Activated T-cell treated with anti-CD3 and anti-CD28 coated beads, Interleukin-2, amount 50 U/mL, for 1 hour (primary cell): ENCODE results near the gene RANGRF.
"Not testable (repeated sequence)": the region's sequence is repeated elsewhere in the genome, so short reads cannot be mapped to it uniquely, and the experiment has no call there.

ENCODE experiments used
- DNase-seq: peaks from one replicate; pipeline ENCODE4 v3.0.0-alpha.2; 2020

Gene RANGRF, protein sequence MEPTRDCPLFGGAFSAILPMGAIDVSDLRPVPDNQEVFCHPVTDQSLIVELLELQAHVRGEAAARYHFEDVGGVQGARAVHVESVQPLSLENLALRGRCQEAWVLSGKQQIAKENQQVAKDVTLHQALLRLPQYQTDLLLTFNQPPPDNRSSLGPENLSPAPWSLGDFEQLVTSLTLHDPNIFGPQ

DNA sequence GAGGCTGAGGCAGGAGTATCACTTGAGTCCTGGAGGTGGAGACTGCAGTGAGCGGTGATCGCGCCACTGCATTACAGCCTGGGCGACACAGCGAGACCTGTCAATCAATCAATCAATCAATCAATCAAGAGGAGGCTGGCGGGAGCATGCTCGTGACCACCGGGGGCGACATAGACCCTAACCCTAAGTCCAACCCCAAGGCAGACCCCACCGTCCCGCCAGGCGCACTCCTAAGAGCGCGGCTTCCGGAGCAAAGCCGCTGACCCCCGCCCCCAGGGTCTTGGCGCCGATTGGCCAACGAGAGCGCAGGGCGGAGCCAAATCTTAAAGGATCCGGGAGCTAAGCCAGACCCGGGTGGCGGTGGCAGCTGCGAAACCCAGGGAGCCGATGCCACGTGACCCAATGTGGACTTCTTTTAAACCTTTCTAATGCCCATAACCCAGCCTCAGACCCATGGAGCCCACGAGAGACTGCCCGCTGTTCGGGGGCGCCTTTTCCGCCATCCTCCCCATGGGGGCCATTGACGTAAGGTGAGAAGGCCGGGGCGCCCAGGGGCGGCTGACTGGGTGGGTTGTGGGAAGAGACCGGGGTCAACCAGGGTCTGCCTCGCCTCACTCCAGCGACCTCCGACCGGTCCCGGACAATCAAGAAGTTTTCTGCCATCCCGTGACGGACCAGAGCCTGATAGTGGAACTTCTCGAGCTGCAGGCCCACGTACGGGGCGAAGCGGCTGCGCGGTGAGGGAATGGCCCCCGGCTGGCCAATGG is at the start of gene RANGRF:
Gene RANGRF, plus strand, starts transcription at position 335 of the 767 bp plus-strand sequence. Its CDS starts 119 bp downstream, at position 454.
- DNase-seq = peak; percentile 80

DNA sequence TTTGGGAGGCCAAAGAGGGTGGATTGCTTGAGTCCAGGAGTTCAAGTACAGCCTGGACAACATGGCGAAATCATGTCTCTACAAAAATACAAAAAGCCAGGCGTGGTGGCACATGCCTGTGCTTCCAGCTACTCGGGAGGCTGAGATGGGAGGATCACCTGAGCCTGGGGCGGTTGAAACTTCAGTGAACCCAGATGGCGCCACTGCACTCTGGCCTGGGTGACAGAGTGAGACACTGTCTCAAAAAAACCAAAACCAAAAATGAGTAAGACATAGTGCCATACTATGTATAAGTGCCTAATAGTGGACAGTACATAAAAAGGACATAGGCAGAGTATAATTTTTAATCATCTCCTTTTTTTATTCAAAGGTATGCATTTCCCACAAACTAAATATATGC is 44.6 kb upstream of the RANGRF start:
- peak; percentile 36 for DNase-seq

DNA sequence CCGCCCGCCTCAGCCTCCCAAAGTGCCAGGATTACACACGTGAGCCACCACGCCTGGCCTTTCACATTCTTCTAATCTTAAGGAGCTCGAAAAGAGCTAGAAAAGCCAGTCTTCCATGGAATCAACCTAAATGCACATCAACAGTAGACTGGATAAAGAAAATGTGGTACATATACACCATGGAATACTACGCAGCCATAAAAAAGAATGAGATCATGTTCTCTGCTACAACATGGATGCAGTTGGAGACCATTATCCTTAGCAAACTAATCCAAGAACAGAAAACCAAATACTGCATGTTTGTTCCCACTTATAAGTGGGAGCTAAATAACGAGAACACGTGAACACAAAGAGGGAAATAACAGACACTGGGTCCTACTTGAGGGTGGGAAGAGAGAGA is 43.7 kb upstream of the RANGRF start:
- no peak for DNase-seq

DNA sequence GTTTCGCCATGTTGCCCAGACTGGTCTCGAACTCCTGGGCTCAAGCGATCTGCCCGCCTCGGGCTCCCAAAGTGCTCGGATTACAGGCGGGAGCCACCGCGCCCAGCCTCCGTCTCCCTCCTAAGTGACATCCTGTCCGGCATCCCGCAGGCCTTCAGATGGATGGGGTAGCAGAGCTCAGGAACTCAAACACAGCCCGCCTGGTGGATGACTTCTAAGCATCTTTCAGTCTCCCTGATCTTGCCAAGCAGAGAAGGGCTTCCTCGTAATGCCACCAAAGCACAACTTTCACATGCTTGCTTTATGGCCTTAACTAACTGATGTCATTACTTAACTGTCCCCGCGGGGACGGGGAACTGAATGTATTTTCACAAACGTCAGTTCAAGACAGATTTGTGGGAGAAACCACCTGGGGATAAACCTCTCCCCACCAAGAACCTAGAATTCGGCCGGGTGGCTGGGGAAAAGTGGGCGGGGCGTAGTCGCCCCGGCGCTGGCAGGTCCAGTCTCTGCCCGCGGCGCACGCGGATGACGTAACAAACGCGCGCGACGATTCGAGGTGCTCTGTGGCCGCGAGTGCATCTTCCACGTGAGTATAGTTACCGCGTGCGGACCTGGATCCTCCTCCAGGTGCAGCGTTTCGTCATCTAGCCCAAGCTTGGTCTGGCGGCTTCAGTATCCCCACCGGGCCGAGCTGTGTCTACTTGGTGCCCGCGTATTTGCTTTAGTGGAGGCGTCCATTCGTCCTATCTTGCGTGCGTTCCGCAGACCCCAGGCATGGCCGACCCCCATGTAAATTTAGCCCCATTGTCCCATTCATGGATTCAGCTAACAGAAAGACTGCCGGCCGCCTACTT is 39.5 kb upstream of the RANGRF start, which contains the start of gene PFAS:
Gene PFAS, plus strand, starts transcription at position 539 of the 857 bp plus-strand sequence. CDS start 4,649 bp downstream, outside the sequence.
- DNase-seq = peak; percentile 96

DNA sequence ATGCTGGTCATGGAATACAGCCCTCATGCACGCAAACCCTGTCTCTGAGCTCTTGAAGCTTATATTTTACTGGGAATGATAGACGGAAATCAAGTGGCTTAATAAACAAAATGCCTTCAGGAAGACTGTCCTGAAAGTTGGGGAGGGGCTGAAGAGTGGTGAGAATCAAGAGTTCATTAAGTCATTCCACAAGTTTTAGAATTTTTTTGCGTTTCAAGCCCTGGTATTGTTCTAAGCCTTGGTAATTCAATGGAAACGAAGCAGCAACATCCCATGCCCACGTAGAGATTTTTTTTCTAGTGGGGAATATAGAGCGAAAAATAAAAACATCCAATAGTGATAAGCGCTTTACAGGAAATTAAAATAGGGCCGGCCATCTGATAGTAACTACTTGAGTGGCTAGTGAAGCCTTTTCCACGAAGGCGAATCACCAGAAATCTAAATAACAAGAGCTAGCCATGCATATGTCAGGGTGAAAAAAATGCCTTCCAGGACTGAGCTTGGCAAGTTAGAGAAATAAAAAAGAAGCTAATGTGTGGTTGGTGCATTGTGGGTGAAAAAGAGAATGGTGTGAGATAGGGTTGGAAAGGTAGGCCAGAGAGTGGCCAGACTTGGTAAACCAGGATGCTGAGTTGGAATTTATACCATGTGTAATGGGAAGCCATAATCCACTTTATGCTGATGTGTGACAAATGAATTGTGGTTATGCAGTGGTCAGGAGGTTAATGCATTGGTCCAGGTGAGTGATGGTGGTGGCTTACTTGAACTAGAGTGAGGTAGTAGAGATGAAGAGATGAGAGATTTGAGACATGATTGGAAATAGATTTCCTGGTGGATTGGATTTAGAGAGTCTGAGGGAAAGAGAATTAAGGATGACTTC is 38.6 kb upstream of the RANGRF start:
- DNase-seq = no peak

DNA sequence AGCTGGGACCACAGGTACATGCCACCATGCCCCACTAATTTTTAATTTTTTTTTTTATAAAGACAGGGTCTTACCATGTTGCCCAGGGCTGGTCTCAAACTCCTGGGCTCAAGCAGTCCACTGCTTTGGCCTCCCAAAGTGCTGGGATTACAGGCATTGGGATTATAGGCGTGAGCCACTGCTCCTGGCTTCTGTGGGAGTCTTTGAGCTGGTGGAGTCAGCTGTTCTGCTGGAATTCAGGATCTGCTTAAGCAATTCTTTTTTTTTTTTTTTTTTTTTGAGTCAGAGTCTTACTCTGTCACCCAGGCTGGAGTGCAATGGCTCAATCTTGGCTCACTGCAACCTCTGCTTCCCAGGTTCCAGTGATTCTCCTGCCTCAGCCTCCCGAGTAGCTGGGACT is 37.1 kb upstream of the RANGRF start:
- DNase-seq = not testable (repeated sequence)

DNA sequence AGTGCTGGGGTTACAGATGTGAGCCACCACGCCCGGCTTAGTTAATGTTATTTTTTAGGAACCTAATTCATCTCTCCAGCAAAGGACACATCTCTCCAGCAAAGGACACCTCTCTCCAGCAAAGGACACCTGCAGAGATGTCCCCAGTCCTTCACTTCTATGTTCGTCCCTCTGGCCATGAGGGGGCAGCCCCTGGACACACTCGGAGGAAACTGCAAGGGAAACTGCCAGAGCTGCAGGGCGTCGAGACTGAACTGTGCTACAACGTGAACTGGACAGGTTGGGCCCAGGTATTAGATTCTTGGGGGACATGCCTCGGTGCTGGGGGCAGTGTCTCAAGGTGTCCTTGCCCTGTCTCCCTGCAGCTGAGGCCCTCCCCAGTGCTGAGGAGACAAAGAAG is 34.7 kb upstream of the RANGRF start:
- DNase-seq = no peak

DNA sequence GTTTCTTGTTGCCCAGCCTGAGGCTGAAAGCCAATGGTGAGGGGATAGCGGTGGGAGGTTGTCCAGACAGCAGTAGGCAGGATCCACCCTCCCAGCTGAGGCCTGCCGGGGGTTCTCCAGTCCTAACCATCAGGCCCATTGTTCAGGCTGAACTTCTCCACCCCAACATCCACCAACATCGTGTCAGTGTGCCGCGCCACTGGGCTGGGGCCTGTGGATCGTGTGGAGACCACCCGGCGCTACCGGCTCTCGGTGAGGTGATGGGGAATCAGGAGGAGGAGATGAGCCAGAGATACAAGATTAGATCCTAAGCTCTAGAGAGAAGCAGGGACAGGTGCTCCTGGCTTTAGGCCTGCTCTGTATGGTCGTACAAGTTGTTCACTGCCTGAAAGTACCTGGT is 33.6 kb upstream of the RANGRF start:
- no peak for DNase-seq

DNA sequence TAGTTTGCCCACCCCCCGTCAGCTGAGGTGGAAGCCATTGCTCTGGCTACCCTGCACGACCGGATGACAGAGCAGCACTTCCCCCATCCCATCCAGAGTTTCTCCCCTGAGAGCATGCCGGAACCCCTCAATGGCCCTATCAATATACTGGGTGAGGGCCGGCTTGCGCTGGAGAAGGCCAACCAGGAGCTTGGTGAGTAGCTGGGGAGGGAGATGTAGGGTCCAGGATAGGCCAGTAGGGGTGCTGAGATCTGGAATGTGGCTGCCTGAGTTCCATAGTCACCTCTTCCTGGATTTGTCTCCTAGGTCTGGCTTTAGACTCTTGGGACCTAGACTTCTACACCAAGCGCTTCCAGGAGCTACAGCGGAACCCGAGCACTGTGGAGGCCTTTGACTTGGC is 33.0 kb upstream of the RANGRF start:
- DNase-seq = no peak

DNA sequence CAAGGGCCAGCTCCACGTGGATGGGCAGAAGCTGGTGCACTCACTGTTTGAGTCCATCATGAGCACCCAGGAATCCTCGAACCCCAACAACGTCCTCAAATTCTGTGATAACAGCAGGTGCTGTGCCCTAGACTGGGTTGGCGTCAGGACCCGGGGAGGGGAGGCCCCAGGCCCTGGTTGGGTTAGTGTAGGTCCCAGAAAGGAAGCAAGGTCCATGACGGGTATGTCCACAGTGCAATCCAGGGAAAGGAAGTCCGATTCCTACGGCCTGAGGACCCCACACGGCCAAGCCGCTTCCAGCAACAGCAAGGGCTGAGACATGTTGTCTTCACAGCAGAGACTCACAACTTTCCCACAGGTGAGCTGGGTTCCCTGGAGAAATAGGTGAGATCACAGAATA is 32.2 kb upstream of the RANGRF start:
- DNase-seq = no peak

DNA sequence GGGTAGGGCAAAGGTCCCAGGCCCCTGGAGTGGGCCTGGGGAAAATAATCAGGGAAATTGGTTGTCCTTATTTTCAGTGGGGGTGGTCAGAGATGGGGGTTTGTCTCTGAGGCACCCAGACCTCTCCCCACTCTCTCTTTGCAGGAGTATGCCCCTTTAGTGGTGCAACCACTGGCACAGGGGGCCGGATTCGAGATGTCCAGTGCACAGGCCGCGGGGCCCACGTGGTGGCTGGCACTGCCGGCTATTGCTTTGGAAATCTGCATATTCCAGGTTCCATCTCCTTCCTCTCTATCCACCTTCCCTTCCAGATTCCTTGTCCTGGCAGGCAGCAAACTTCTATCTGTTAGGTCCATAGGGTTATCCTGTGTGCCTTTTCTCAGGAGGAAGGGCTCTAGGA is 31.8 kb upstream of the RANGRF start:
- DNase-seq = no peak

DNA sequence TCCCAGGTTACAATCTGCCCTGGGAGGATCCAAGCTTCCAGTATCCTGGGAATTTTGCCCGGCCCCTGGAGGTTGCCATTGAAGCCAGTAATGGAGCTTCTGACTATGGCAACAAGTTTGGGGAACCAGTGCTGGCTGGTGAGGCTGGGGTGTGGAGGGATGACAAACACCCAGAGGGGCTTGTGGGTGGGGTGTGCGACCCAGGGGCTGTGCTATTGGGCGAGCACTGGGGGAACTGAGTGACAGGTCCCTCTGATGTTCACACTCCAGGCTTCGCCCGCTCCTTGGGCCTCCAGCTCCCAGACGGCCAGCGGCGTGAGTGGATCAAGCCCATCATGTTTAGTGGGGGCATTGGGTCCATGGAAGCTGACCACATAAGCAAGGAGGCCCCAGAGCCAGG is 30.7 kb upstream of the RANGRF start:
- DNase-seq = no peak

DNA sequence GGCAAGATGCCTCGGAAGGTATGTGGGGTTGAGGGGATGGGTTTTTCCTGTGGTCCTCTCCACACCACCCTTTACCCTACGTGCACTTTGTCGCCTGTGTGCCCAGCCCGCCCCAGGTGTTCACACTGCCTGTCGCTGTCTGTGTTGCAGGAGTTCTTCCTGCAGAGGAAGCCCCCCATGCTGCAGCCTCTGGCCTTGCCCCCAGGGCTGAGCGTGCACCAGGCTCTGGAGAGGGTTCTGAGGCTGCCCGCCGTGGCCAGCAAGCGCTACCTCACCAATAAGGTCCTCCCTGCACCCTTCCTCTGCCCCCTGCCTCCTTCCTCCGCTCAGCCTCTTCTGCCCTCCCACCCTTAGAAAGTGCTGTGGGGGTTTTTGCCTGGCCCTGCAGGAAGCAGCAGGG is 24.1 kb upstream of the RANGRF start:
- no peak for DNase-seq

DNA sequence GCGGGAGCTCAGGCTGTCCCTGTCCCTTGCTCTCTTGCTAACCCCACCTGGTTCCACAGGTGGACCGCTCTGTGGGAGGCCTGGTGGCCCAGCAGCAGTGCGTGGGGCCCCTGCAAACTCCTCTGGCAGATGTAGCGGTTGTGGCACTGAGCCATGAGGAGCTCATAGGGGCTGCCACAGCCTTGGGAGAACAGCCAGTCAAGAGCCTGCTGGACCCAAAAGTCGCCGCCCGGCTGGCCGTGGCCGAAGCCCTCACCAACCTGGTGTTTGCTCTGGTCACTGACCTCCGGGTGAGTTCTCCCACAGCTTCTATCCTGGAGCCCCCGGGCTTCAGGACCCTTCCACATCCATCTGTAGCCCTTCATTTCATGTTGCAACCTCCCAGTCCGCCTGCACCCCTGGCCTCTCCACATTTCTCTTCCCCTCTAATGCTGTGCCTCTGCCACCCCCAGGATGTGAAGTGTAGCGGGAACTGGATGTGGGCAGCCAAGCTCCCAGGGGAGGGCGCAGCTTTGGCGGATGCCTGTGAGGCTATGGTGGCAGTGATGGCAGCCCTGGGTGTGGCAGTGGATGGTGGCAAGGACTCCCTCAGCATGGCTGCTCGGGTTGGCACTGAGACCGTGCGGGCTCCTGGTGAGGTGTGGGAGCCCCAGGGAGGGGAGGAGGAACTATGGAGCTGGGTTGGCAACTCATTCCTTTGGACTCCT is 23.5 kb upstream of the RANGRF start:
- DNase-seq = no peak

DNA sequence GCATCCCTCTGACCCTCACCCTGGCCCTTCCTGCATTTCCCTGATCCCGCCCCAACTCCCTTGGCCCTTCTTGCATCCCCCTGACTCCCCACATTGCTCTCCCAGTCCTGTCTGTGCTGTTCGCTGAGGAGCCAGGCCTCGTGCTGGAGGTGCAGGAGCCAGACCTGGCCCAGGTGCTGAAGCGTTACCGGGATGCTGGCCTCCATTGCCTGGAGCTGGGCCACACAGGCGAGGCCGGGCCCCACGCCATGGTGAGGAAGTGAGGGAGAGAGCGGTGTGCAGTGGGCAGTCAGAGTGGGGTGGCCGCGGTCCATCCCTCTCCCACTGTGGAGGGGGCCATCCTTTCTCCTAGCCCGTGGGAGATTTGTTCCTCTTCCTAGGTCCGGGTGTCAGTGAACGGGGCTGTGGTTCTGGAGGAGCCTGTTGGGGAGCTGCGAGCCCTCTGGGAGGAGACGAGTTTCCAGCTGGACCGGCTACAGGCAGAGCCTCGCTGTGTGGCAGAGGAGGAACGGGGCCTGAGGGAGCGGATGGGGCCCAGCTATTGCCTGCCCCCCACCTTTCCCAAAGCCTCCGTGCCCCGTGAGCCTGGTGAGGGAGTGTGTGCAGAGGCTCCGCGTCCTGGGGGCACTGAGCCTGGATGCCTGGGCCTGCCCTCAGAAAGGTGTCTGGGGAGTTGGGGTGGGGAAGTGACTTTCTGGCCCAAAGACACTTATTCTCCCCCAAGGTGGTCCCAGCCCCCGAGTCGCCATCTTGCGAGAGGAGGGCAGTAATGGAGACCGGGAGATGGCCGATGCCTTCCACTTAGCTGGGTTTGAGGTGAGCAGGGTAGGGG is 21.6 kb upstream of the RANGRF start:
- no peak for DNase-seq

DNA sequence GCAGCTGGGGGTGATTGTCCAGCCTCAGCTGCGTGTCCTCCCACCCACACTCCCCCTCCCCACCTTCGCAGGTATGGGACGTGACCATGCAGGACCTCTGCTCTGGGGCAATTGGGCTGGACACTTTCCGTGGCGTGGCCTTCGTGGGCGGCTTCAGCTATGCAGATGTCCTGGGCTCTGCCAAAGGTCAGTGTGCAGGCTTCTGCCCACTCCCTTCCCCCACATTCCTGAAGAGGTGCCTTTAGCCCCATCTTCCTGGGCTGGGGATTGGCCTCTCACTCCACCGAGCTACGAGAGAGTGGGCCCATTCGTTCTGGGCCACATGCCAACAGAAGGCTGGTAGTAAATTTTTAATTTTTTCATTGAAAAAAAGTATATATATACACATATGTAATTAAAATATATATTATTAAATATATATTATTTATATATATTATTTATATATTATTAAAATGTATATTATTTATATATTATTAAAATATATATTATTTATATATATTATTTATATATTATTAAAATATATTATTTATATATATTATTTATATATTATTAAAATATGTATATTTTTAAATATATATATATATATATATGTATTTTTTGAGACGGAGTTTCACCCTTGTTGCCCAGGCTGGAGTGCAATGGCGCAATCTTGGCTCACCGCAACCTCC is 20.9 kb upstream of the RANGRF start:
- no peak for DNase-seq

DNA sequence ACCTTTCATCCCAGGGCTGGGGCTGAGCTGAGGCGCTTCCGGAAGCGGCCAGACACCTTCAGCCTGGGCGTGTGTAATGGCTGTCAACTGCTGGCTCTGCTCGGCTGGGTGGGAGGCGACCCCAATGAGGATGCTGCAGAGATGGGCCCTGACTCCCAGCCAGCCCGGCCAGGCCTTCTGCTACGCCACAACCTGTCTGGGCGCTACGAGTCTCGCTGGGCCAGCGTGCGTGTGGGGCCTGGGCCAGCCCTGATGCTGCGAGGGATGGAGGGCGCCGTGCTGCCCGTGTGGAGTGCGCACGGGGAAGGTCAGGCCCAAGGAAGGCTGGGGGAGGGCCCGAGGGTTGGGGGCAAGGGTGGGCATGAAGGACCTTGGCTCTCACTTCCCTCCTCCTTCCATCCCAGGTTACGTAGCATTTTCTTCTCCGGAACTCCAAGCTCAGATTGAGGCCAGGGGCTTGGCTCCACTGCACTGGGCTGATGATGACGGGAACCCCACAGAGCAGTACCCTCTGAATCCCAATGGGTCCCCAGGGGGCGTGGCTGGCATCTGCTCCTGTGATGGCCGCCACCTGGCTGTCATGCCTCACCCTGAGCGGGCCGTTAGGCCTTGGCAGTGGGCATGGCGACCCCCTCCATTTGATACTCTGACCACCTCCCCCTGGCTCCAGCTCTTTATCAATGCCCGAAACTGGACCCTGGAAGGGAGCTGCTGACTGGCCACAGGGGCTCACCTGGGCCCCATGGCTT is 19.7 kb upstream of the RANGRF start:
- DNase-seq = no peak

DNA sequence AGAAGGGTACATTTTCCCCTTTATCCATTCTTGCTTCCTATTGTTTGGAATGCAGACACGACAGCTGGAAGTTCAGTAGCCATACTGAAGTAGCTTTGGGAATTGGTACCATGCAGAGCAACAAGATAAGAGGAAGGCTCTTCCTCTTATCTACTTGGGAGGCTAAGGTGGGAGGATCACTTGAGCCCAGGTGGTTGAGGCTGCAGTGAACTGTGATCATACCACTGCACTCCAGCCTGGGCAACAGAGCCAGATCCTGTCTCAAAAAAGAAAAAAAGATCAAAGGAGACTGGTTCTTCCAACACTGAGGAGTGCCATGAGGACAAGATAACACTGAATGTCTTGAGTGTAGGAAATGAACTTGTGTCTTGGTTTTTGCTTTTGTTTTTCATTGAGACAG is 16.0 kb upstream of the RANGRF start:
- no peak for DNase-seq

DNA sequence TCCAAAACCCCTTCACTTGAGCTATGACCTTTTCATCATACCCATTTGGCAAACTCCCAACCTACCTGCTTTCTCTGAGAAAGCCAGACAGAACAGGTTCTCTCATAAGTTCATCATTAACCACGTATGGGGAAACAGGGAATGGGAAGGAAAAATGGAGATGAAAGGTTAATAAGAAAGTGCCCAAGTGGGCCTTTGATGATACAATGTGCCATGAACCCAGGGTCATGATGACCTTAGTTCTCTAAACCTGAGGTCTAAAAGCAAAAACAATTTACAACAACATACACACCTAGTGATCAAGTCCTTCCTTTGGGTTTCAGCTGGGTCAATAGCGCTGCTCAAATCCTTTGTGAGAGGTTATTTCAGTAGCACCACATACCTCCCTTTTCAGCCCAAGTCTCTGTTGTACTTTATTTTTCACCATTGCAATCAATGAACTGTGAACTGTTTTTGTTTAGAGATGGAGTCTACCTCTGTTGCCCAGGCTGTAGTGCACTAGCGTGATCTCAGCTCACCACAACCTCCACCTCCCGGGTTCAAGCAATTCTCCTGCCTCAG is 14.5 kb upstream of the RANGRF start:
- no peak for DNase-seq
